Dedifferentiated amniotic fluid mesenchymal stem cell (primary cell): Measurements from ENCODE around the gene IPO4.
A peak's percentile ranks its signal among the peaks of the same experiment; 100 is the strongest.

ENCODE experiments used
- DNase-seq: peaks from one replicate; pipeline ENCODE4 v3.0.0-alpha.2; 2016; ENCODE audit errors: extremely low spot score

The IPO4 gene

DNA sequence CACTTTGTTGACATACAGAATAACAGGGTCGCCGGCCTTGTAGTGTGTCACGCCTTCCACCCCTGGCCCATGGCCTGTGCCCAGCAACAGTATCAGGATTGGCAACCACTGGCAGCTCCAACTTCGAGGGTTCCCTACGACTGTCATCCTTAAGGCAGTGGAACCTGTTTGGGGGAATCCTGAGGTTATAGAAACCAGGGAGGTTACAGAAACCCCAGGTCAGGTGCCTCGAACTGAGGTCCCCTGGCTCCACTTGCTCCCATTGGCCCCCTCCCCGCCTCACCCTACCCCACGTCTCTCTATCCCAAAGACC is 6.2 kb upstream of the IPO4 start:
- DNase-seq, result no peak

- no peak for DNase-seq
Measured at GRCh38 chr14:24194186-24194872, 5.7 kb upstream of the IPO4 start.

GRCh38 chr14:24192933-24193332 is 4.3 kb upstream of the IPO4 start:
- DNase-seq, result no peak

DNA sequence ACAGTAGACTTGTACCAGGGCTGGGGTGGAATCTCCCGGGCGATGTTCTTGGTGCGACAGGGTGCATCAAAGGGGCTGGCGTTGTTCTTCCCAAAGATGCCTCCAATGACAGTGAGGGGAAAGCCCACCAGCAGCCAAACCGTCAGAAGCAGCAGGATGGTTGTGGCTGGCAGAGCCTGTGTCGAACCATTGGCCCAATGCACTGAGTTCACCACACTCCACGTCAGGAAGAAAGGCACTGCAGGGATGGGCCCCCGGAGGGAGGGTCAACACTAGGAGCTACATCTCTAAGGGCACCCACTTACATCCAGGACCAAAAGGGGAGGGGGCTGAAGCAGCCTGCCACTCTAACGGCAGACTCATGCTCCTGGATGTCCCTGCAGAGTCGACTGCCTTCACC is 1.8 kb upstream of the IPO4 start:
- no peak for DNase-seq

- no peak for DNase-seq
Measured at GRCh38 chr14:24189460-24189859, 844 bp upstream of the IPO4 start.

- no peak for DNase-seq
Measured at GRCh38 chr14:24189059-24189375, 401 bp upstream of the IPO4 start.

- DNase-seq, result no peak
Measured at GRCh38 chr14:24187539-24187915, 1.1 kb downstream of the IPO4 start.

- DNase-seq, result no peak
Measured at GRCh38 chr14:24186831-24187538, 1.6 kb downstream of the IPO4 start.

GRCh38 chr14:24185741-24186140 is 2.9 kb downstream of the IPO4 start:
- DNase-seq, result no peak

DNA sequence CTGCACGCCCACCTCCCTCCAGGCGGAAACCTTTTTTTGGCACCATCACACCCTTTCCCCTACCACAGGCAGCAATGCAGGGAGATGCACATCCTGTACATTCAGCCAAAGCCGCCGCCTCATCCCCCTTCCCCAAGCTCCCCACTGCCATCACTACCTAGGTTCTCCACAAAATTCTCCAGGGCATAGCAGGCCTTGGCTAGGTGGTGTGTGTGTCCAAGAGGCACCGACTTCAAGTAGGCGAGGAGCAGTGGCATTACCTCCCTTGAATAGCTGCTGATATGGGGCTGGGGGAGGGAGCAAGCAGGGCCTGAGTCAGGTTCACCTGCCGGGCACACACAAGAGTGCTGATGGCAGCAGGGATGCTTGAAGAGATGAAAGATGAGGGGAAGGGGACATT is 3.6 kb downstream of the IPO4 start:
- no peak for DNase-seq

- DNase-seq, result no peak
Measured at GRCh38 chr14:24184104-24184970, 4.3 kb downstream of the IPO4 start.

- DNase-seq, result no peak
Measured at GRCh38 chr14:24183014-24183481, 5.6 kb downstream of the IPO4 start.

- no peak for DNase-seq
Measured at GRCh38 chr14:24182110-24182882, 6.3 kb downstream of the IPO4 start.

DNA sequence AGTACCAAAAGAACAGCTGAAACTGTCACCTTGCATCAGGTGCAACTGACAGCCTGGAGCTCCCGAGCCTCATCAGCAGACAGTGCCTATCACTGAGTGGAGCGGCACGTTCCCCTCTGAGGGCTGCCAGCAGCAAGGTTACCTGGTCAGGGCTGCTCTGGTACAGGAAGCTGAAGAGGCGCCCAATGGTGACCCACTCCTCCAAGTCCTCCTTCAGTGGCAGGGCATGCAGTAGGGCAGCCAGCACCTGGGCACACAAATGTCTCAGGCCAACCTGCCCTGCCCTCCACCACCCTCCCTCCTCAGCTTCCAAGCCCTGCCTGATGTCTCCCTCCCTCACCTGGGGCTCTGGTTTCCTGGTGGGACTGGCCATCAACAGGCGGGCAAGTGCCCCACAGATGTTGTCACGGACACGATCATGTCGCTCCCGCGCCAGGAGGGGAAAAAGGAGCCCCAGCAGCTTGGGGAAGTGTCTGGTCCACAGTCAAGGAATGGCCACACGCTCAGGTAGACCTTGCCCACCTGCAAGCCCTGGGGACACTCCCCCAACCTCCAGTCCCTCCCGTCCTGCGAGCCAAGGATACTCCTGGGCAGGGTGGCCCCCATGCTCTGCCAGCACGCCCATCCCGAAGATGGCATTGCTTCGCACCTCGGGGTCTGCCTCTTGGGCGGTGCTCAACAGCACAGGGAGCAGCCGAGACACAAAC is 7.1 kb downstream of the IPO4 start:
- no peak for DNase-seq

GRCh38 chr14:24179961-24180796 is 8.4 kb downstream of the IPO4 start:
- DNase-seq, result peak; percentile 23

GRCh38 chr14:24179294-24179960 is 9.2 kb downstream of the IPO4 start:
- no peak for DNase-seq

GRCh38 chr14:24178399-24179178 is 10.0 kb downstream of the IPO4 start:
- no peak for DNase-seq

DNA sequence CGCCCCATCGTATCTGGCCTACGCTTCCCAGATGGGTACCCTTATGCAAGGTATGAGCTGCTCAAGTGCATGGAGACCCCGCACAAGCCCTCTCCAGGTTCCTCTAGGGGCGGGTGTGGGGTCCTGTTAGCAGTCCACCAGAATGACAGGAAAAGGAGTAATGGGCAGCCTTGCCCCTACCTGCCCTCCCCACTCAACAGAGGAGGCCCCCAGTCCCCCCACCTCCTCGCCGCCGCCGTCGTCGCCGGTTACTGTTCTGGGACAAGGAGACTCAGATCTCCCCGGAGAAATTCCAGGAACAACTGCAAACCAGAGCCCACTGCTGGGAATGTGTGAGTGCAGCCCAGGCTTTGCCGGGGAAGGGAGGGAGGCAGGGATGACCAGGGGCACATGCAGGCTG is 10.7 kb downstream of the IPO4 start:
- no peak for DNase-seq
